GM21737 (cell line): ENCODE measurements around the gene CYP4F8.
"Not testable (repeated sequence)": the region's sequence is repeated elsewhere in the genome, so short reads cannot be mapped to it uniquely, and the experiment has no call there.

ENCODE experiments used
- ATAC-seq: cut with Tn5 transposase; IDR thresholded peaks from one replicate; pipeline ENCODE4 v1.9.1; 2021; ENCODE audit warnings: mild to moderate bottlenecking, moderate library complexity; ENCODE audit not compliant: unreplicated experiment

CYP4F8 gene, protein sequence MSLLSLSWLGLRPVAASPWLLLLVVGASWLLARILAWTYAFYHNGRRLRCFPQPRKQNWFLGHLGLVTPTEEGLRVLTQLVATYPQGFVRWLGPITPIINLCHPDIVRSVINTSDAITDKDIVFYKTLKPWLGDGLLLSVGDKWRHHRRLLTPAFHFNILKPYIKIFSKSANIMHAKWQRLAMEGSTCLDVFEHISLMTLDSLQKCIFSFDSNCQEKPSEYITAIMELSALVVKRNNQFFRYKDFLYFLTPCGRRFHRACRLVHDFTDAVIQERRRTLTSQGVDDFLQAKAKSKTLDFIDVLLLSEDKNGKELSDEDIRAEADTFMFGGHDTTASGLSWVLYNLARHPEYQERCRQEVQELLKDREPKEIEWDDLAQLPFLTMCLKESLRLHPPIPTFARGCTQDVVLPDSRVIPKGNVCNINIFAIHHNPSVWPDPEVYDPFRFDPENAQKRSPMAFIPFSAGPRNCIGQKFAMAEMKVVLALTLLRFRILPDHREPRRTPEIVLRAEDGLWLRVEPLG

DNA sequence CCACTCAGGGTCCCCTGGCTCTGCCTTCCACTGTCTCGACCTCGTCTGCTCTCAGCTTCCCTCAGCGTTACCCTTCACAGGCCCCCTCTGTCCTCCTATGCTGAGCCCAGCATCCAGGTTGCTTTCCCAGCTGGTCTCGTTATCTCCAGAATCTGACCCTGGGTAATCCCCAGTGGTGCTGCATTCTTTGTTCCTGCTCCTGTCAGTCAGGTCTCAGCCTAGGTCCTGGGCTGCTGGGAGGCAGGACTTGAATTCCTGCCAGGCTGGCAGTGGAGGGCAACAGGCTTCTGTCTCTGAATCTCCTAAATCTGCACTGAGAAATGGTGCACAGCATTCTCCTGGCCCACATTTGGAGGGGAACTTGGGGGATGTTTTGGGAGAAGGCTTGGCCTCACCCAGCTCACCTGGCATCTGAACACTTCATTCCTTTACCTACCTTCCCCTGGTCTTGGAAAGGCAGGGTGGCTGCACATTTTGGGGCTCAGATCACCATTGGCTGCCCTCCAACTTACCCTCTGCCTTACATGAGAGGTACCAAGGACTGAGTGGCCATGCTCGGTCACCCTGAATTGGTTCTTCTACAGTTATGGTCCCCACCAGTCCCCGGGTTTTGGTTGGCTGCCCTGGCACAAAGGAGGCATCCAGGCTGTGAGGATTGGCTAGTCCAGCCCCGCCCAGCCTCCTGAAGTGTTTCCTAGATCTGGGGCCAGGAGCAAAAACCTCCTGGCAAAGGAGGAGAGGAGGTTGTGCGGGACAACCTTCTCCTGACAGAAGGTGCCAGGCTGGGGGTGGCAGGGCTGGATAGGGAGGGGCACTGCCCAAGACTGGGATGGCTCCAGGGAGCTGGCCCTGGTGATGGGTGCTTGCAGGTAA is at the start of gene CYP4F8:
TSS of gene CYP4F8 (plus strand) at position 712 of the 873 bp plus-strand sequence. CDS start 399 bp downstream, outside the sequence.
- ATAC-seq: no peak

DNA sequence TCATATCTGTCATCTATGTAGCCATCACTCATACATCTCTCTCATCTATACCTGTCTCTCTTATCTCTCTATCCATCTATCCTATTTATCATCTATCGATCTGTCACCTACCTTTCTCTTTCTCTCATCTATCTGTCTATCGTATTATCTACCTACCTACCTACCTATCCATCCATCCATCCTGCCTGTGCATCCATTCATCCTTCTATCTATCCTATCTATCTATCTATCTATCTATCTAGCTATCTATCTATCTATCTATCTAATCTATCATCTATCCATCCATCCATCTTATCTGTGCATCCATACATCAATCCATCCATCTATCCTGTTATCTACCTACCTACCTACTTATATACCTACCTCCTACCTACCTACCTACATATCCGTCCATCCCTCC is 44.6 kb upstream of the CYP4F8 start:
- ATAC-seq: no peak

DNA sequence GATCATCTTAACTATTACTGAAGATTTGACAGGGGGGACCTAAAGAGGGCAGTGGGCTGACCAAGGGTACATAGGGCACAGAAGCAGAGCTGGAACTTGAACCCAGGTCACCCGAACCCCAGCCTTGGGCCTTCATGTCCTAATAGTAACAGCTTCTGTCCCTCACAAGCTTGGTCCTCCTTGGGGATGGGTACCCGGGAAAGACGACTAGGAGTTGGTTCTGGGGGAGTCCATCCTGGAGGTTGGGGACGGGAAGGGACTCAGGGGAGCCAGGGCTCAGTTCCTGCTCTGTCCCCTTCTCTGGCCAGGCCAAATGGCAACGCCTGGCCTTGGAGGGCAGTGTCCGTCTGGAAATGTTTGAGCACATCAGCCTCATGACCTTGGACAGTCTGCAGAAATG is 39.6 kb upstream of the CYP4F8 start:
- ATAC-seq: no peak

DNA sequence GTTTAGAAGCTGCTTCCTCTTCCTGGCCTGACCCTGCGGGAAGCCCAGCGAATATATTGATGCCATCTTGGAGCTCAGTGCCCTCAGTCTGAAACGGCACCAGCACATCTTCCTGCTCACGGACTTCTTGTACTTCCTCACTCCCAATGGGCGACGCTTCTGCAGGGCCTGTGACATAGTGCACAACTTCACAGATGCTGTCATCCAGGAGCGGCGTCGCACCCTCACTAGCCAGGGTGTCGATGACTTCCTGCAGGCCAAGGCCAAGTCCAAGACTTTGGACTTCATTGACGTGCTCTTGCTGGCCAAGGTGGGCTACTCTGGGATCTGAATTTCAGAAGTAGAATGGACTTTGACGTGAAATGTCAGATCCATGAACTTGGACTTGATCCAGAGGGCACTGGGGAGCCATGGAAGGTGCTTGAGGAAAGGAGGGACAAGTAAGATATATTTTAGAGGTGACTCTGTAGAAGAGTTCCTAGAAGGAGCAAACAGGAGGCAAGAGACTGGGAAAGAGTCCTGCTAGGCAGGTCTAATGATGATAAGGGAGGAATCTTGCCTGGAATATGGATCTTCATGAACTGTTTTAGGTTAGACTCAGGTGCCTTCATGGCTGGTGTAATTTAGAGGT is 38.4 kb upstream of the CYP4F8 start:
- no peak for ATAC-seq

DNA sequence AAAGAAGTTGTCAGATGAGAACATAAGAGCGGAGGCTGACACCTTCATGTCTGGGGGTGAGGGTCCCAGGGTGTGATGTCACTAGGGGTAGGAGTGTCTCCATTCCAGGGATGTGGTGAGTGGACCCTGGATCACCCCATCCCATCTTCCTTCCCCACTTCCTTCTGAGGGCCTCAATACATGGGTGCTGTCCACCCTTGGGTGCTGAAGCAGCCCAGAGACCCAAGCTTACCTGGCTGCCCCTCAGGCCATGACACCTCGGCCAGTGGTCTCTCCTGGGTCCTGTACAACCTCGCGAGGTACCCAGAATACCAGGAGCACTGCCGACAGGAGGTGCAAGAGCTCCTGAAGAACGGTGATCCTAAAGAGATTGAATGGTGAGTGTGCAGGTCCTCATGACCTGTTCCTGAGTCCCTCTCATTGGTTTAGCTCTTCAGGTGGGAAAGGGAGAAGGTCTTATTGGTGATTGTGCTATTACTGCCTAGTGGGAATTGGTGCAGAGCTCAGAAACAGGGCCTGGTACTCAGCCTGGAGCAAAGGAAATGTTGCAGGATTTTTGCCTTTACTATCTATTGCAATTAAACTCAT is 37.7 kb upstream of the CYP4F8 start:
- no peak for ATAC-seq

DNA sequence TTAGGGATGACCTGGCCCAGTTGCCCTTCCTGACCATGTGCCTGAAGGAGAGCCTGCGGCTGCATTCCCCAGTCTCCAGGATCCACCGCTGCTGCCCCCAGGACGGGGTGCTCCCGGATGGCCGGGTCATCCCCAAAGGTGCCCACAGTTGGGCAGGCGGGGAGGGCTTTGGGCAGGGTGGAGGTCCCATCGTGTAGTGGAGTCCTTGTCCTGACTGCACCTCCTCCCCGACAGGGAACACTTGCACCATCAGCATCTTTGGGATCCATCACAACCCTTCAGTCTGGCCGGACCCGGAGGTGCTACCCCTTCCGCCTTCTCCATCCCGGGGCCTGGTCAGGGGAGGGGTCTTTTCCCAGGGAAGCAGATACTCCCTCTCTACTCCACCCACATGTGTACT is 31.7 kb upstream of the CYP4F8 start:
- ATAC-seq: no peak

DNA sequence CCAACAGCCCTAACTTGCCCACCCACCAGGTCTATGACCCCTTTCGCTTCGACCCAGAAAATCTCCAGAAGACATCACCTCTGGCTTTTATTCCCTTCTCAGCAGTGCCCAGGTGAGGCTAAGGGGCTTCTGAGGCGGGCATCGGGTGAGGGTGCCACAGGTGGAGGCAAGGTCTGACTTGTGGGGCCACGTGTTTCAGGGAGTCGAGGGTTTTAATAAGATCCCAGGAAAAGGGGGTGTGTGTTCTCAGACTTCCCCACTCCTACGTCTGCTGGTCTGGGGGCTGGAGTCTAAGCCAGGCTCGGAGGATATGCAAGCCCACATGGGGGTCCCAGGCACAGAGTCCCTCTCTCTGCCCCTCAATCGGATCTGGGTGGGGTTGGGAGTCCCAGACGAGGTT is 30.9 kb upstream of the CYP4F8 start:
- no peak for ATAC-seq

DNA sequence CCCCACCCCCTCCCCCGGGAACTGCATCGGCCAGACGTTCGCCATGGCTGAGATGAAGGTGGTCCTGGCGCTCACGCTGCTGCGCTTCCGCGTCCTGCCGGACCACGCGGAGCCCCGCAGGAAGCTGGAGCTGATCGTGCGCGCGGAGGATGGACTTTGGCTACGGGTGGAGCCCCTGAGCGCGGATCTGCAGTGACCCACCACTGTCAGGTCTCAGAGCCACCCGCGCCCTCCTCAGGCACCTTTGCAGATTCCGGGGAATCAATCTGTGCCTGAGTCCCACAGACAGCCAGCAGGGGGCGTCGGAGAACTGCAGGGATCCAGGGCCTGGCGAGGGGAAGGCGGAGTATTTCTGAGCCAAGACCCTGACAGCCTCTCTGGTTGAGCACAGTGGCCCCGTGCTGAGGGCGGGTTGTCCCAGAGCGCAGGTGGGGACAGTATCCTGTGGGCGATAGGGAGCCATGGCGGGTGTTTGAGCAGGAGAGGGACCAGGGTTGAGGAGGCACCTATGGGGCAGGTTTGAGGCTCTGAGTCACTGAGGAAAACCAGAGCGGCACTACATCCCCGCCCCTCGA is 30.4 kb upstream of the CYP4F8 start:
- no peak for ATAC-seq

DNA sequence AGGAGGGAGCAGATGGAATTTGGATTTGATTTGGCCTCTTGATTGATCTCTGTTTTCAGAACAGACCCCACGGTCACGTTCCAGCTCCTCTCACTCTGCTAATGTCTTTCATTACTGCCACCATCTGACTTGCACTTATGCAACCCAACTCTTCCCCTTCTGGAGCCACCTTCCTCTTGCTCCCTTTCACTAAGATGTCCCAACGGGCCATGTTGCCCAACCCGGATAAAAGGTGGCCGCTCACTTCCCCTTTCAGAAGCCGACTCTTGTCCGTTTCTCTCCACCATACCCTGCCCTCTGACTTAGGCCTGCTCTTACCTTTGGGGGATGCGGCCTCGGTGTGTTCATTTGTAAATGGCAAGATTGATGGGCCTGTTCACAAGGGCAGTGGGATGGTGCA is 27.4 kb upstream of the CYP4F8 start:
- no peak for ATAC-seq

DNA sequence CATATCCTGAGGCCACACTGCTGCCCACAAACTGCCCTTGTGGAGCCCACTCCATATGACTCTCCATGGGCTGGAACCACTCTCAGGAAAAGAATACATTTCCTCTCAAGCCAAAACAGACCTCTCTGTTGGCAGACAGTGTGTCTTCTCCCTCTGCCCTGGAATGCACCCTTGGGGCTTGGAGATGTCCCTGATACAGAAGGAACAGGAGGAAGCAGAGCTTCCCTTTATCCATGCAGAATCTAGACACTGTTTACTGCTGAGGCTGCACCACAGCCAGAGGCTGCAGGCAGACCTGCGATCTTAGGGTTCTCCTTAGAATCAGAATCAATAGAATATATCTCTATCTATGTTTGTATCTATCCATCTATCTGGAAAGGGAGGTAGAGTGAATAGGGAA is 26.8 kb upstream of the CYP4F8 start:
- ATAC-seq: no peak

DNA sequence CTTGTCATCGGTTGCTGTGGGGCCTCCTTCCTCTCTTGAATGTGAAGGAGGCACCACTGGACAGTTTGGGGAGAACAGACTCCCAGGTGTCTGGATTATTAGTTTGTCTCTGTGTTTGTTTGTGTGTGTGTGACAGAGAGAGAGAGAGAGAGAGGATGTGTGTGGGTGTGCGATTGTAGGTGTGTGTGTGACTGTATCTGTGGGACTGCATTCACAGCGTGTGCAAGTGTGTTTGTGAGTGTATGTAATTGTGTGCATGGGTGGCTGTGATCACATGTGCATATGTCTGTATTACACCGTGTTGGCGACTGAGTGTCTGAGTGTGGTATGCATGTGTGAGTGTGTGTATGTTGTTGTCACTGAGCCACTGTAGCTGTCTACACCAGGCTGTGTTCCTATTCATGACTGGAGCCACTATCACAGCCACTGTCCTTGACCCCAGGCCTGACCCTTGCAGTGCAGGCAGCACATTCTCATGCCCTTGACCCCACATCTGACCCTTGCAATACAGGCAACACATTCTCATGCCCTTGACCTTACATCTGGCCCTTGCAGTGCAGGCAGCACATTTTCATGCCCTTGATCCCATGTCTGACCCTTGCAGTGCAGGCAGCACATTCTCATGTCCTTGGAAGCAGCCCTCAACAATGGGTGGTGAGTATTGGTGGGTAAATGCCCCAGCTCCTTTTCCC is 25.1 kb upstream of the CYP4F8 start:
- ATAC-seq: no peak

DNA sequence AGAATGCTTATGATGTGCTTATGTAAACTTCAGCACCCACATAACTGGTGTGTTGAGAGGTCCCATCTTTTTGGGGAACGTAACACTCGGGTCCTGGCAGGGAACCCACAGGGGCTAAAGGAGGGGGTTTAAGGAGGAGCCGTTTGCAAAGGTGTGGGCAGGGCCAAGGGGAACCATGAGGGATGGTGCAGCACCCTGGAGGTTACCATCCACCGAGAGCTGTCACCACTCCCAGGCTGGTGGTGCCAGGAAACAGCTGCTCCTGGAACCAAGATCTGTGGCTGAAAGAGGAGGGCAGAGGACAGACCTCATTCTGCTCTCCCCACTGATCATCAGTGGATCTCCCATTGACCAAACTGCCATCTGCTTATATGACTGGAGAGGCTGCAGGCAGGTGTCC is 23.2 kb upstream of the CYP4F8 start:
- no peak for ATAC-seq

DNA sequence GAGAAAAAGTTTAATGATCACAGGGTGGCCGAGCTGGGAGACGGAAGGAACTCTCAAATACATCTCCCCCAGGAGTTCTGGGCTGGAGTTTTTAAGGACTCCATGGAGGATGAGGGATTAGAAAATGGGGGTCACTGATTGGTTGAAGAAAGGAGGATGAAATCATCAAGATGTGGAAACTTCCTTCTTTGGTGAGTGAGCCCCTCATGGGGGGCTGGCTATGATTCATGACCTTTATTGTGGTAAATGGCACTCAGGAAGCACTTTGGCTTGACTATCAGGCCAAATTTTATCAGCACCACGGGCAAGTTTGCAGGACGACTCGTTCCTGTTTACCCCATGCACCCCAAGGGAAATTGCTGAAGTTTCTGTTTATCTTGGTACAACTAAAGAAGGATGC is 22.5 kb upstream of the CYP4F8 start:
- ATAC-seq: not testable (repeated sequence)

DNA sequence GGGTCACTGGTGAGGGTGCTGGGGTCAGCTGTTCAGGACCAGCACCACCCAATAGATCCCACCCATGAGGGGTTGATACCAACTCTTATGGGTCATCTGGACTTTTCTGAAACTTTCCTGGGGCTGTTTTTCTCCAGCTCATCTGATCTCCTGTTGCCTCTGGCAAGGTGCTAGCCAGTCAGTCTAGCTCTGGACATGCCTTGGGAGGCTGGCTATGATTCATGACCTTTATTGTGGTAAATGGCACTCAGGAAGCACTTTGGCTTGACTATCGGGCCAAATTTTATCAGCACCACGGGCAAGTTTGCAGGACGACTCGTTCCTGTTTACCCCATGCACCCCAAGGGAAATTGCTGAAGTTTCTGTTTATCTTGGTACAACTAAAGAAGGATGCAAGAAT is 21.3 kb upstream of the CYP4F8 start:
- not testable (repeated sequence) for ATAC-seq

DNA sequence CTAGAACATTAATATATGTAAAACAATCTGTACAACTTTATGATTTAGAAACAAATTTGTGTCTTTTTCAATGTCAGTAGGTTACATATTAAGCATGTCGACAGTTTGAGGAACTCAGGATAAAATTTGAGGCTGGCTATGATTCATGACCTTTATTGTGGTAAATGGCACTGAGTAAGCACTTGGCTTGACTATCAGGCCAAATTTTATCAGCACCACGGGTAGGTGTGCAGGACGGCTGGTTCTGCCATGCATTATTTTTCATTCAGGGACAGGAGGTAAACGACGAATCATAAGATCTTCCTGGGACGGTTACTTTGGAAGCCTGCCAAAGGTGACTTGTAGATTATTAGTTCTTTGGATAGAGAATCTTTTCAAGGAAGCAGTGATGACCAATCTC is 19.9 kb upstream of the CYP4F8 start:
- no peak for ATAC-seq

DNA sequence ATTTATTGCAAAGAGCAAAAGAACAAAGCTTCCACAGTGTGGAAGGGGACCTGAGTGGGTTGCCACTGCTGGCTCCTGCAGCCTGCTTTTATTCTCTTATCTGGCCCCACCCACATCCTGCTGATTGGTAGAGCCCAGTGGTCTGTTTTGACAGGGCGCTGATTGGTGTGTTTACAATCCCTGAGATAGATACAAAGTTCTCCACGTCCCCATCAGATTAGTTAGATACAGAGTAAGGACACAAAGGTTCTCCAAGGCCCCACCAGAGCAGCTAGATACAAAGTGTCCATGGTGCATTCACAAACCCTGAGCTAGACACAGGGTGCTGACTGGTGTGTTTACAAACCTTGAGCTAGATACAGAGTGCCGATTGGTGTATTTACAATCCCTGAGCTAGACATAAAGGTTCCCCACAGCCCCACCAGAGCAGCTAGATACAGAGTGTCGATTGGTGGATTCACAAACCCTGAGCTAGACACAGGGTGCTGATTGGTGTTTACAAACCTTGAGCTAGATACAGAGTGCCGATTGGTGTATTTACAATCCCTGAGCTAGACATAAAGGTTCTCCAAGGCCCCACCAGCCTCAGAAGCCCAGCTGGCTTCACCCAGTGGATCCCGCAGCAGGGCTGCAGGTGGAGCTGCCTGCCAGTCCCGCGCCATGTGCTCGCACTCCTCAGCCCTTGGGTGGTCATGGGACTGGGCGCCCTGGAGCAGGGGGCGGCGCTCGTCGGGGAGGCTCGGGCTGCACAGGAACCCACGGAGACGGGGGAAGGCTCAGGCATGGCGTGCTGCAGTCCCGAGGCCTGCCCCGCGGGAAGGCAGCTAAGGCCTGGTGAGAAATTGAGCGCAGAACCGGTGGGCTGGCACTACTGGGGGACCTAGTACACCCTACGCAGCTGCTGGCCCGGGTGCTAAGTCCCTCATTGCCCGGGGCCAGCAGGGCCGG is 6.8 kb upstream of the CYP4F8 start:
- ATAC-seq: not testable (repeated sequence)

DNA sequence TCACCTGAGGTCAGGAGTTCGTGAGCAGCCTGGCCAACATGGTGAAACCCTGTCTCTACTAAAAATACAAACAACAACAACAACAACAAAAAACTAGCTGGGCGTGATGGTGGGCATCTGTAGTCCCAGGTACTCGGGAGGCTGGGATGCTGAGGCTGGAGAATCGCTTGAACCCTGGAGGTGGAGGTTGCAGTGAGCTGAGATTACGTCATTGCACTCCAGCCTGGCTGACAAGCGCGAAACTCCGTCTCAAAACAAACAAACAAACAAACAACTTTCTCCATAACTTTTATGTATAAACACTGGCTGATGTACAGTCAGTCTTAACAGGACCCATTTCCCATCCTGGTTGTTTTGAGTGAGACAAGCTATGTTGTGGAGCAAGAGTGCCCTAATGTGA is 5.8 kb upstream of the CYP4F8 start:
- ATAC-seq: no peak

DNA sequence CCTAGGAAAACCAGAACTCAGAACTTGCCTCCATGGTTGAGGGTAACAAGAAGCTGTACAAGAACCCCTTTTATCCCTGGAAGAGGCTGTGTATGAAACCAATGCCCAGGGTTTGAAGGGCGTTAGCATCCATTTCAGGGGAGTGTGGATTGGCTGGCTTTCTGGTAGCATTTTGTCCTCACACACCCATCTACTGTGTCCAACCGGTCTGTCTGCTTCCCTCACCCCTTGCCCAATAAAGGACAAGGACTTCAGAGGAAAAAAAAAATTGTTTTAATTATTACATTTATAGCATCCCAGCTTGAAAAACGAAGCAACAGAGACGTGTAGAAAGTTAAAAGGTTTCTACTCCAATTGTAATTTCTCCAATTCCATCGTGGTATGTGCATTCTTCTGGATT is 2.7 kb upstream of the CYP4F8 start:
- no peak for ATAC-seq

DNA sequence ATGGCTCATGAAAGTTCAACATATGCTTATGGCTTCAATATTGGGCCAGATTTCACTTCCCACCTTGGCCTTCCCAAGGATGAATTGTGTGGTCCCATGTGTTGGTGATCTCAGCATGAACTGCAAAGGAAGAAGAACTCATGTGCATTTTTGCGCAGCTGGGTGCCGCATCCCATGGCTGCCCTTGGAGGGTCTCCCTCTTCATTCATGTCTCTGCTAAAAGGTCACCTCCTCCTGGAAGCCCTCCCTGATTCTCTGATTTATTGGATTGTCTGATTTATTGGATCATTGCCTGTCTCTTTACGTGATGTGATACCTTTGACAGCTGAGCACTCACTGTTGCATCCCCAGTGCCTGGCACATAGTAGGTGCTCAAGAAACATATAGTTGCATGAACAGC is 1.7 kb upstream of the CYP4F8 start:
- ATAC-seq: no peak
